ENCODE data around the gene SRGAP2.
"Not testable (repeated sequence)": the region's sequence is repeated elsewhere in the genome, so short reads cannot be mapped to it uniquely, and the experiment has no call there.

Gene SRGAP2

DNA sequence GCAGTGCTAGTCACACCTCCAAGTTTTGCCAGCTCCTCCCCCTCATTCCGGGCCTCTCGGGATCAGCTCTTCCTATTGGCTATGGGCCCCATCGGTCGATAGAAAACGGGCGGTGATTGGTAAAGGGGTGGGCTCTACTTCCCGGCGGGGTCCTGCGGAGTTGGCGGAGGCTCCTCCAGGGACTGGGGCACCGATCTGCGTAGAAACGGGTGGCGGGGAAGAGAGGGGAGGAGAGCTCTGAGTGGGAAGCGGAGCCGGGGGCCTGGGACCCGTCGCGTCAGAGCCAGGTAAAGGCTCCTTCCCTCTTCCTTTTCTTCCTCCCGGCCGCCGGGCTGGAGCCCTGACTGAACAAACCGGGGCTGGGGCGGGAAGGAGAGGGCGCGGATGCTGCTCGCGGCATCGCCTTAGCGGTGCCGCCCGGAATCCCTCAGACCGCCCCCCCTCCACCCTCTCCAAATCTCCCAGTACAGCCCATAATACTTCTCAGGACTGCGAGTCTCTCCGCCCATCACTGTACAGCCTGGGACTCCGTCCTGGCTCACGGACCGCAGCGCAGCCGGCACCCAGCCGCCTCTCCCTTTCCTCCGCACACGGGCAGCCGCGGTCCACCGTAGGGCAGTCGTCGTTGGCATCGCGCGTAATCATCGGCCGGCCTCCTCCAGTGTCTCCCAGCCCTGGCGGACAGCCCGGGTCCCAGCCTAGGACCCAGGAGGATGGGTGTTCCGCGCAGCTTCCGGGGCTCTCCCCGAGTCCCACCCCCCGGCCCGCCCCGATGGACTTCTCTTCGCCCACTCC lies at the start of gene SRGAP2:
Gene SRGAP2, plus strand, starts transcription at position 178 of the 795 bp plus-strand sequence. CDS start 2,430 bp downstream, outside the sequence.
- DNase-seq = peak; percentile 82

DNA sequence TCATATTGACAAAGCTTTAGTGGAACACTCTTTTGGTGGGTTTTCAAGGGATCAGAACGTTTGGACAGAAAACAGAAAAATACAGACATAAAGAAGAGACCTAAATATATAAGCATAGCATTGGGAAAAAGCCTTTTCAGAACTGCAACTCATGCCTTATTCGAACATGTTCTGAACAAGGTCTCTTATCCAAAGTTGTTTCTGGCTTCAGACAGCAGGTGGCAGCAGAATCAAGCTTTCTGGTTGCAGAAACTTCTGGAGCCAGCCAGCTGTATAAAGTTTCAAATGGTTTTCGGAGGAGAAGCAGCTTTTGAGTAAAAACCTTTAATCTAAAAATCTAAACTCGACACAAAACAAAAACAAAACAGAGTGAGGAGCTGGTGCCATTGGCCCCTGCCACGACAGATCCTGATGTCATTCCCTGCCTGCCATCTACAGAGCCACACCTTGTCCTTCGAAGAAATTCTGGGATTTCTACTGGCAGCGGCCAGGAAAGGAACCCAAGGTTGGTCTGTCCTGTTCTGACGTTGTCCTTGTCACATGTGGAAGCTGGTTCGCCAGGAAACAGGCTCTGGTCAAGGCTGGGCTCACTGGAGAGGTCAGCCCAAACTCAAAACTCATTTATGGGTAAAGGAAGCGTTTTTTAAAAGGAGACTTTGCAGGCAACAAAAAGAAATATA lies 35.9 kb upstream of the SRGAP2 start:
- not testable (repeated sequence) for DNase-seq

GRCh38 chr1:206169794-206170193 lies 33.5 kb upstream of the SRGAP2 start:
- DNase-seq = not testable (repeated sequence)

- DNase-seq = not testable (repeated sequence)
Measured at GRCh38 chr1:206173110-206173719, 30.1 kb upstream of the SRGAP2 start.

- not testable (repeated sequence) for DNase-seq
Measured at GRCh38 chr1:206174182-206174868, 29.0 kb upstream of the SRGAP2 start.

DNA sequence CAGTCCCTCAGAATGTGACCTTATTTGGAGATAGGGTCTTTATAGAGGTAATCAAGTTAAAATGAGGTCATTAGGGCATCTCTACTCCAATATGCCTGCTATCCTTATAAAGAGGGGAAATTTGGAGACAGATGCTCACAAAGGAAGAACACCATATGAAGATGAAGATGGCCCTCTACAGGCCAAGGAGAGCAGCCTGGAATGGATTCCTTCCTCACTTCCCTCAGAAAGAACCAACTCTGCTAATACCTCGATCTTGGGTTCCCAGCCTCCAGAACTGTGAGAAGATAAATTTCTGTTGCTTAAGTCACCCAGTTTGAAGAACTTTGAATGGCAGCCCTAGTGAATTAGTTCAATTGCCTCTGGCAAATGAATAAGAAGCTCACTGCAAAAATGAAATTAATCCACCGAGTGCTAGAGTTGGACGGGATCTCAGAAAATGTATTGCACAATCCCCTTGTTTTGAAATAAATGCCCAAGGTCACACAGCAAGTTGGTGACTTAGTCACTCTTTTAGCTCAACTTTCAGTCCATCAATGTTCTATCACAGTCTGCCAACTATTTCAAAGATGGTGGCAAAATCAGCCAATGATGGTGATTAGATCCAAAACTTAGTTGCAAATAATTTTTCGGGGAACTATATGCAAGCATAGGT lies 27.8 kb upstream of the SRGAP2 start:
- not testable (repeated sequence) for DNase-seq

DNA sequence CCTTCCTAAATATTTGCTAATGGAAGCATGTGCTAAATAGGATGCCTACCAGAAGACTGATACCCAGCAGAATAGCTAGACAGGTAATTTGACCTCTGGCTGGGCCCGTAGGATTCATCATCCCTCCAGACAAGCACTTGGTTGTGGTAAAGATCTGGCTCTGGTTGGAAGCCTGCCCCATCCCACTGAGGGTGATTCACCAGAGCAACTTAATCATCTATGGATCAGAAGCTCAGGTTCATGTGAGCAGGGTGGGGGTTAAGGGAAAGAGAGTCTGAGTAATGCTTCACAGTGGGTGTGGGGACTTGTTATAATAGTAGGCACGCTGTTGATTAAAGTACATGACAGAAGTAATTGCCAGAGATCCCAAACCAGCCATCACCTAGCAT lies 27.2 kb upstream of the SRGAP2 start:
- DNase-seq = not testable (repeated sequence)

DNA sequence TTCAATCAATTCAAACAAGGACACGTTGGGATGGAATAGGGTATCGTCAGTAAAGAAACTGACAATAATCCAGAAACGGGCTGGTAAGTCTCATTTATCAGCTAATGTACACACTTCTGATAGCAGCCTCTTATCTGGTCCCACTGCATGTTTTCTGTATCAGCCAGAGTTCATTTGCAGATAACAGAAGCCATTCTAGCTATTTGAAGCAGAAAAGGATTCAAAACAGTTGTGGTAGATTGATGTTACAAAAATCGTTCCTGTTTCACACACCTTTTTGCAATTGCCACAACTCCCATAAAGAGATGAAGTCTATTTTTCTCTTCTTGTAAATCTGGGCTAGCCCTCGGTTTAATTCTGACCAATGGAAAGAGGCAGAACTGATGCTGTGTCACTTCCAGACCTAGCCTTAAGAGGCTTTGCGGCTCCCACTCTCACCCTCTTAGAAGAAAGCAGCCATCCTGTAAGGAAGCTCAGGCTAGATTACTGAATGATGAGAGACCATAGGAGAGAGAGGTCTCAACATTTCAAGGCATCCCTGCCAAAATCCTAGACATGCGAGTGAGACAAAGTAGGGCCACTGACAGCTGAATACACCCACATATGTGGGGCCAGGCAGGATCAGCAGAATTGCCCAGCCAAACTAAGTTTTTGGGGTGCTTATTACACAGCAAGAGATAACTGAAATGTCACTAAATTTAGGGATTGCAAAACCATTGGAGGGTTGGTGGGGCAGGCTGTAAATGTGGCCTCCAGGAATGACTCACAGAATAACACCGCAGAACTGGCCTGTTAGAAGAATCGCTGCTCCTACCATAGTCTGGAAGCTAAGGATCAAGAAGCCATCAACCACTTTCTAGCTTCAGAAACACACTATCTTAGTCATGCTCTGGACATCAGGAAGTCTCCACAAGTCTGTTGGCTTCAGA lies 25.0 kb upstream of the SRGAP2 start:
- DNase-seq = not testable (repeated sequence)

DNA sequence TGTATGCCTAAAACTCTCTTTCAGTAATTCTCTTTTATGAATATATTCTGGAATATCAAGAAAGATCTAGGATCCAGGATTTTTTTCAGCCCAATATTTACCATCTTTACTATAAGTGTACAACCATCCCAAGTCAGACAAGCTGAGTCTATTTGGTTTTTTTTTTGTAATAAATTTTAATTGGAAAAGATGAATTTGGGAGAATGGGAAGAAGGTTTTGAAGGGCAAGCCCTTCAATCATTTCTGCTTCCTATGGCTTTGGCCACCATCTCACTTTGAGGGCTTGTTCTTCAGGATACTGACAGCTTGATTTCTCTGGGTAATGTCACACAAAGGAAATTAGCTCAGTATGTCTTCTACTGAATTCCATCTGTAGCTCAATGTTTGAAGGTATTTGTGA lies 23.7 kb upstream of the SRGAP2 start:
- not testable (repeated sequence) for DNase-seq

GRCh38 chr1:206182368-206183317 lies 20.7 kb upstream of the SRGAP2 start:
- DNase-seq = not testable (repeated sequence)

DNA sequence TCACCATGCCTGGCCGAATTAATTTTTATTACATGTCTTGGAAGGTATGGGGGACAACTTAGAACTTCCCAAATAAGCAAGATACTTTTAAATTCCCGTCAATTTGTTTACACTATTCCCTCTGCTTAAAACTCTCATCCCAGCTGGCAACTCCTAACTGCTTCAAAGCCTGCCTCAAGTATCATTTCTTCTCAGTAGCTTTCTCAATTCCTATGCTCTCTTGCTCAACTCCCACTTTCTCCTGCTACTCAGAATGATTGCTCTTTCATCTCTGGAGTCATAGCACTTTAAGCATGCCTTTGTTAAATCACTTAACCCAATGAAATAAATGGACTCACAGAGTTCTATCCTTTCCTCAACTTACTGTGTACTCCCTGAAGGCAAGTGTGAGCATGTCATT lies 19.6 kb upstream of the SRGAP2 start:
- not testable (repeated sequence) for DNase-seq

GRCh38 chr1:206185778-206186177 lies 17.6 kb upstream of the SRGAP2 start:
- DNase-seq = not testable (repeated sequence)

DNA sequence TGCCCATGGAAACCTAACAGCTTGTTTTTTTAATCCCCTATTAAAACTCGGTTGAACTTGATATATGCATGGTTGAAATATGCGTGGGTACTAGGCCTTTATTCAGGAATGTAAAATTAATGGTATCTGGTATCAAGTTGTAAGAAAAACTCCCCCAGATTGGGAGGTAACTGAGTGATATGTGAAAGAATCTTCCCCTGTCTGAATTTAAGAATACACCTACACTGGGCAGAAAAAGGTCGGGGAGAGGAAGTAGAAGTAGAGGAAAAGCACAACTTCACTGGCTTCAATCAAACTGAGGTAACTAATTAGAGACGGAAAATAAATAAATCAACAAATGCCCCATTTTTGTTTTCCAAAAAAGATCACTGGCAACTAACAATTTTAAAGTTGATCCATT lies 16.5 kb upstream of the SRGAP2 start:
- DNase-seq = not testable (repeated sequence)

DNA sequence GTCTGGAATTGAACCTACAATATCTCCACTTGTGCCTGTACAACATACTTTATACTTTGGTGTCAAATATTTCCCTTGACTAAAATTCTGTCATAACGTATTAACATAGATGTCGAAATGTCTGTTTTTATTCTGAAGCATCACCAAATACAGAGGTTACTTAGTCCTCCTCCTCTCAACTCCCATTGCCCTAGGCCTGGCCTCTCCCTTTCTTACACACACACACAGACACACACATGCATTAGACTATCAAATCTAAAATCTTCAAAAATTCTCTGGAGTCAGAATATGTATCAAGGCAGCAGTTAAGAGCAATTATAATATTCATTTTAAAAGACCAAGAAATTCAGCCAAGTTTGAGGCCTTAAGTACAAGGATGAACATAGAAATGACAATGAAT lies 8.2 kb upstream of the SRGAP2 start:
- DNase-seq = not testable (repeated sequence)

- DNase-seq = not testable (repeated sequence)
Measured at GRCh38 chr1:206196748-206197424, 6.5 kb upstream of the SRGAP2 start.

- peak; percentile 94 for DNase-seq
Measured at GRCh38 chr1:206202789-206203363, 465 bp upstream of the SRGAP2 start, which contains the start of gene FAM72A. TSS of gene FAM72A (minus strand) at chr1:206202839. CDS start at chr1:206202025, 814 bp downstream.

GRCh38 chr1:206204159-206204511 lies 794 bp downstream of the SRGAP2 start:
- DNase-seq = peak; percentile 54

DNA sequence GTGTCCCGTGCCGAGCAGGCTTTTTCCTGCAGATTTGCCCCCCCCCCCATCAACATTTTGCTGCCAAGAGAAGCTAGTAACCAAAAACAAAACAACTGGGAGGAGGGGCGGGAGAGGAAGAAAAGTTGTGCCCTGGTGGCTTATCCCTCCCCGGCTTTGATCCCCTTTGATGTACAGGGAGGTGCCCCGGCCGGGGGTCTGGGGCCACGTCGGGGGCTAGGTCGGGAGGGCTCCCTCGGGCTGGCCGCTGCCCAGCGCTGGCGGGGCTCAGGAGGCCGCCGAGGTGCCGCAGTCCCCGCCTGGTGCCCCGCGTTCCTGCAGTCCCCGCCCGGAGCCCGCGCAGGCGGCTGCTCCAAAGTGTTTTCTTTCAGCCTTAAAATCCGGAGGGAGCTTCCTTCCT lies 1.5 kb downstream of the SRGAP2 start:
- peak; percentile 55 for DNase-seq

GRCh38 chr1:206205569-206205968 lies 2.2 kb downstream of the SRGAP2 start:
- DNase-seq = peak; percentile 60
